OCI-M1 (cell line): Measurements from ENCODE around the gene SYNE3.

ENCODE experiments used
- DNase-seq: peaks from one replicate; lab custom pipeline; 2025; lab: John Stamatoyannopoulos, UW

Gene SYNE3

GRCh38 chr14:95504135-95505029 is 12.1 kb downstream of the SYNE3 start:
- DNase-seq = no peak

- DNase-seq = no peak
Observed at GRCh38 chr14:95503365-95504134, 12.9 kb downstream of the SYNE3 start.

GRCh38 chr14:95502381-95502950 is 14.0 kb downstream of the SYNE3 start:
- DNase-seq = no peak

GRCh38 chr14:95500772-95501401 is 15.6 kb downstream of the SYNE3 start:
- DNase-seq = no peak

GRCh38 chr14:95500201-95500681 is 16.2 kb downstream of the SYNE3 start:
- DNase-seq = no peak

GRCh38 chr14:95499354-95499750 is 17.1 kb downstream of the SYNE3 start:
- peak; percentile 49 for DNase-seq

- DNase-seq = no peak
Observed at GRCh38 chr14:95498622-95499353, 17.7 kb downstream of the SYNE3 start.

- no peak for DNase-seq
Observed at GRCh38 chr14:95497561-95498011, 18.9 kb downstream of the SYNE3 start.

GRCh38 chr14:95496690-95497259 is 19.7 kb downstream of the SYNE3 start:
- peak; percentile 14 for DNase-seq

GRCh38 chr14:95496111-95496681 is 20.3 kb downstream of the SYNE3 start:
- no peak for DNase-seq

GRCh38 chr14:95495538-95496025 is 20.9 kb downstream of the SYNE3 start:
- peak; percentile 4 for DNase-seq

GRCh38 chr14:95495076-95495475 is 21.4 kb downstream of the SYNE3 start:
- DNase-seq = no peak

GRCh38 chr14:95494456-95494855 is 22.0 kb downstream of the SYNE3 start:
- DNase-seq = no peak

- no peak for DNase-seq
Observed at GRCh38 chr14:95493976-95494375, 22.5 kb downstream of the SYNE3 start.

GRCh38 chr14:95493503-95493902 is 22.9 kb downstream of the SYNE3 start:
- DNase-seq = no peak

- no peak for DNase-seq
Observed at GRCh38 chr14:95491936-95492608, 24.4 kb downstream of the SYNE3 start.

- no peak for DNase-seq
Observed at GRCh38 chr14:95490727-95491451, 25.6 kb downstream of the SYNE3 start.

- DNase-seq = no peak
Observed at GRCh38 chr14:95490138-95490509, 26.3 kb downstream of the SYNE3 start.
